ENCODE results near the gene HLA-E. TPM values are rescaled to one million over a fixed set of nuclear protein-coding genes. Genes with fewer than 3 reads are reported as not detected.
"Not testable (repeated sequence)": the region's sequence is repeated elsewhere in the genome, so short reads cannot be mapped to it uniquely, and the experiment has no call there.

HLA-E gene
- total and polyA plus RNA-seq, 10 of the 15 experiments (the other 5 are each of a cell fraction or from before 2014, with no cell fraction given) = 35.1 to 483 (median 267) TPM

DNA sequence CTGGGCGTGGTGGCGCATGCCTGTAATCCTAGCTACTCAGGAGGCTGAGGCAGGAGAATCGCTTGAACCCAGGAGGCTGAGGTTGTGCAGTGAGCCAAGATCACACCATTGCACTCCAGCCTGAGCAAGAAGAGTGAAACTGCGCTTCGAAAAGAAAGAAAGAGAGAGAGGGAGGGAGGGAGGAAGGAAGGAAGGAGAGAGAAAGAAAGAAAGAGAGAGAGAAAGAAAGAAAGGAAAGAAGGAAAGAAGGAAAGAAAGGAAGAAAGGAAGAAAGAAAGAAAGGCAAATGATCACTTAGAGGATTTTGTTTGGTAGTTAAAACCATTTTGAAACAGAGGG, 7.9 kb downstream of the HLA-E start:
- FAIRE-seq; intact Hi-C loops (cut with micrococcal nuclease; ENCODE audit: unreplicated experiment); in situ Hi-C loops (cut with MboI); BruUV-seq (replicated peaks); H2AFZ ChIP-seq (ENCODE audit: control insufficient read depth, low read depth, low read length); H3K4me2 ChIP-seq (ENCODE audit: control insufficient read depth, insufficient read depth); H3K27me3 ChIP-seq (replicated peaks in 1 of 2; ENCODE audit: control insufficient read depth in 2 of 2, insufficient read depth in 2 of 2, low read length in 1 of 2); H4K20me1 ChIP-seq (ENCODE audit: control insufficient read depth, insufficient read depth); H3K9me3 ChIP-seq (replicated peaks; ENCODE audit: control insufficient read depth, insufficient read depth, low read length); H3K9ac ChIP-seq (ENCODE audit: control insufficient read depth, insufficient read depth, low read length); H3K27ac ChIP-seq (ENCODE audit: control insufficient read depth, insufficient read depth); H3K4me3 ChIP-seq; DNase-seq (ENCODE audit: low read depth, low spot score); ATAC-seq; H3K79me2 ChIP-seq (ENCODE audit: control insufficient read depth, insufficient read depth, low read length); POLR2A ChIA-PET: not testable (repeated sequence)
- TF ChIP-seq HDGF (IDR thresholded peaks at IDR 0.05) = 0 out of 2 replicates have a peak, but pooled peaks have one; percentile 25
- 98% methylated on average over 5 of the region's 5 CpGs for WGBS (ENCODE audit: insufficient coverage, insufficient replicate concordance, low lambda C conversion rate, missing lambda C conversion rate)
- H3K4me1 ChIP-seq (ENCODE audit: control insufficient read depth, insufficient read depth, low read length) = peaks cover 19% of the 10 kb centered on the region
- peaks cover 7 to 18% of the 10 kb centered on the region in 2 experiments for H3K36me3 ChIP-seq (ENCODE audit: control insufficient read depth in 2 of 2, insufficient read depth in 2 of 2, low read length in 1 of 2)
- ChIA-PET CTCF (interaction anchor here (0.9 to 8.0 kb wide), 4 partner anchors 14 to 34 kb away, joined by 3 to 93 read pairs (median 6); no protein-coding TSS in a partner anchor), RAD21 (ENCODE audit: unreplicated experiment) (interaction anchor here (0.7 to 1.3 kb wide), 2 partner anchors 14 to 45 kb away, joined by 3 read pairs; no protein-coding TSS in a partner anchor), SMC1A (ENCODE audit: uncharacterized antibody, unreplicated experiment) (interaction anchor here (1.3 to 1.8 kb wide), 4 partner anchors 14 to 35 kb away, joined by 3 to 7 read pairs (median 7); no protein-coding TSS in a partner anchor)

DNA sequence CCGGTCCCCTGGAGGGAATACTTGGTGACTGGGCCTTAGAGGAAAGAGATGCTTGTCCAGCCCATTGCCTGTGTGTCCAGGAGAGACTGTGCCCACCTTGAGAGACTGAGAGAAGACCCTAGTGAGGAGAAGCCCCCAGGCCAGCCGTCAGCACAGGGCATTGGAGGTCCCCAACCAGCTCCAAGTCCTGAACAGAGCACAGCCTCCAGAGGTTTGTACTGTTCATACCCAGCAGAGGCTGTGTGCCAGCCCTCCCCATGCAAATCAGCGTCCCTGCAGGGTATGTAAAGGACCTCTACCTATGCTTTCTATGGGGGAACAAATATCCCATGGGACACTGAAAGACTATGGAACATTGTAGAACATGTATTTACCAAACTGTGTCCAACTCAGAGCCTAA, 8.4 kb downstream of the HLA-E start:
- Histone ChIP-seq H3K9ac (ENCODE audit: control insufficient read depth, insufficient read depth, low read length) (no peak overlapping the region), H3K79me2 (ENCODE audit: control insufficient read depth, insufficient read depth, low read length) (peaks cover under 1% of the 10 kb centered on the region; the same call in 1 of the 2 replicates), H2AFZ (ENCODE audit: control insufficient read depth, low read depth, low read length) (no peak overlapping the region), H3K4me1 (ENCODE audit: control insufficient read depth, insufficient read depth, low read length) (peaks cover 14% of the 10 kb centered on the region), H3K36me3 (ENCODE audit: control insufficient read depth in 2 of 2, insufficient read depth in 2 of 2, low read length in 1 of 2) (peaks cover 2 to 13% of the 10 kb centered on the region in 2 experiments), H3K27ac (ENCODE audit: control insufficient read depth, insufficient read depth) (no peak overlapping the region), H4K20me1 (ENCODE audit: control insufficient read depth, insufficient read depth) (no peaks in the 10 kb centered on the region), H3K27me3 (replicated peaks in 1 of 2; ENCODE audit: control insufficient read depth in 2 of 2, insufficient read depth in 2 of 2, low read length in 1 of 2) (no peaks in the 10 kb centered on the region; a peak in 1 of 4 replicates), H3K4me3 (no peak overlapping the region), H3K9me3 (replicated peaks; ENCODE audit: control insufficient read depth, insufficient read depth, low read length) (no peaks in the 10 kb centered on the region), H3K4me2 (ENCODE audit: control insufficient read depth, insufficient read depth) (no peak overlapping the region)
- CTCF ChIA-PET = interaction anchor here (2.0 to 8.0 kb wide), 2 partner anchors 14 to 33 kb away, joined by 6 to 93 read pairs; no protein-coding TSS in a partner anchor
- FAIRE-seq (no peak), ATAC-seq (no peak), DNase-seq (ENCODE audit: low read depth, low spot score) (no peak)
- in situ Hi-C loops (cut with MboI) = no loop called here
- POLR2A ChIA-PET = no interaction called here
- no TSS peak for BruUV-seq (replicated peaks)
- SMC1A ChIA-PET (ENCODE audit: uncharacterized antibody, unreplicated experiment) = interaction anchor here (1.8 kb wide), 1 partner anchor 15 kb away, joined by 7 read pairs; no protein-coding TSS in a partner anchor
- 48% methylated on average over 3 of the region's 3 CpGs for WGBS (ENCODE audit: insufficient coverage, insufficient replicate concordance, low lambda C conversion rate, missing lambda C conversion rate)
- RAD21 ChIA-PET (ENCODE audit: unreplicated experiment) = no interaction called here
- intact Hi-C loops (cut with micrococcal nuclease; ENCODE audit: unreplicated experiment) = no loop called here
- TF ChIP-seq ZNF217 (IDR thresholded peaks at IDR 0.05) (no peak), SMARCA5 (IDR thresholded peaks at IDR 0.05) (no peak), GABPA (IDR thresholded peaks at IDR 0.05; ENCODE audit: low read depth) (no peak)

DNA sequence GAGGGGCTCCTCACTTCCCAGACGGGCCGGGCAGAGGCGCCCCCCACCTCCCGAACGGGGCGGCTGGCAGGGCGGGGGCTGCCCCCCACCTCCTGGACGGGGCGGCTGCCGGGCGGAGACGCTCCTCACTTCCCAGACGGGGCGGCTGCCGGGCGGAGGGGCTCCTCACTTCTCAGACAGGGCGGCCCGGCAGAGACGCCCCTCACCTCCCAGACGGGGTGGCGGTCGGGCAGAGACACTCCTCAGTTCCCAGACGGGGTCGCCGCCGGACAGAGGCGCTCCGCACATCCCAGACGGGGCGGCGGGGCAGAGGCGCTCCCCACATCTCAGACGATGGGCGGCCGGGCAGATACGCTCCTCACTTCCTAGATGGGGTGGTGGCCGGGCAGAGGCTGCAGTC, 9.4 kb downstream of the HLA-E start:
- DNase-seq (ENCODE audit: low read depth, low spot score); H3K79me2 ChIP-seq (ENCODE audit: control insufficient read depth, insufficient read depth, low read length); SMC1A ChIA-PET (ENCODE audit: uncharacterized antibody, unreplicated experiment); intact Hi-C loops (cut with micrococcal nuclease; ENCODE audit: unreplicated experiment); H3K36me3 ChIP-seq (ENCODE audit: control insufficient read depth in 2 of 2, insufficient read depth in 2 of 2, low read length in 1 of 2); BruUV-seq (replicated peaks); H3K27me3 ChIP-seq (replicated peaks in 1 of 2; ENCODE audit: control insufficient read depth in 2 of 2, insufficient read depth in 2 of 2, low read length in 1 of 2); POLR2A ChIA-PET; CTCF ChIA-PET; RAD21 ChIA-PET (ENCODE audit: unreplicated experiment); FAIRE-seq; in situ Hi-C loops (cut with MboI); H3K27ac ChIP-seq (ENCODE audit: control insufficient read depth, insufficient read depth); H4K20me1 ChIP-seq (ENCODE audit: control insufficient read depth, insufficient read depth); ATAC-seq; H3K9me3 ChIP-seq (replicated peaks; ENCODE audit: control insufficient read depth, insufficient read depth, low read length); H3K4me3 ChIP-seq; H3K9ac ChIP-seq (ENCODE audit: control insufficient read depth, insufficient read depth, low read length); H3K4me2 ChIP-seq (ENCODE audit: control insufficient read depth, insufficient read depth); H2AFZ ChIP-seq (ENCODE audit: control insufficient read depth, low read depth, low read length): not testable (repeated sequence)
- peaks cover 12% of the 10 kb centered on the region for H3K4me1 ChIP-seq (ENCODE audit: control insufficient read depth, insufficient read depth, low read length)
- WGBS (ENCODE audit: insufficient coverage, insufficient replicate concordance, low lambda C conversion rate, missing lambda C conversion rate) = 93% methylated on average over 27 of the region's 37 CpGs

All from GM12878 (cell line).